IPS-NIHi11 (cell line): ENCODE data around the gene FGFBP2.

Experiments used
- DNase-seq: peaks from one replicate; pipeline ENCODE4 v3.0.0; 2012; ENCODE audit warnings: mixed read lengths, low spot score

Gene FGFBP2

GRCh38 chr4:15968551-15969300, 5.8 kb upstream of the FGFBP2 start:
- DNase-seq: no peak

GRCh38 chr4:15965325-15965724, 2.4 kb upstream of the FGFBP2 start:
- no peak for DNase-seq

DNA sequence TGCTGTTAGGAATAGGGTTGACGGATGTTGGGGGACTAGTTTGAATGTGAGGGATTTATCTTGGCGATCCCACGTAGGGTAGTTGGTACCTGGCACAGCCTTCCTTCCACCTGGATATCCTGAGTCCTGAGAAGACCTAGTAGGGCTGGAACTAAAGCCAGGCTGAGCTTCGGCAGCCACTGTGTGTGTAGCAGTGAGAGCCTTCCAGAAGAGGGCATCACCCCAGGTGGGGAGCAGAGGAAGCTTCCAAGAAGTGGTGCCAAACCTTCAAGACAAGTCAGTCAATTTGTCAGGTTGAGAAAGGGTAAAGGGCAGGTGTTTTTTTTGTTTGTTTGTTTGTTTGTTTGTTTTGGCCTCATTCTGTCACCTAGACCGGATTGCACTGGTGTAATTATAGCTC, 1.2 kb upstream of the FGFBP2 start:
- DNase-seq: peak; percentile 57

- no peak for DNase-seq
Observed at GRCh38 chr4:15963576-15963975, 601 bp upstream of the FGFBP2 start.

GRCh38 chr4:15961781-15962510, 1.0 kb downstream of the FGFBP2 start:
- no peak for DNase-seq

GRCh38 chr4:15958562-15958961, 4.4 kb downstream of the FGFBP2 start:
- no peak for DNase-seq

DNA sequence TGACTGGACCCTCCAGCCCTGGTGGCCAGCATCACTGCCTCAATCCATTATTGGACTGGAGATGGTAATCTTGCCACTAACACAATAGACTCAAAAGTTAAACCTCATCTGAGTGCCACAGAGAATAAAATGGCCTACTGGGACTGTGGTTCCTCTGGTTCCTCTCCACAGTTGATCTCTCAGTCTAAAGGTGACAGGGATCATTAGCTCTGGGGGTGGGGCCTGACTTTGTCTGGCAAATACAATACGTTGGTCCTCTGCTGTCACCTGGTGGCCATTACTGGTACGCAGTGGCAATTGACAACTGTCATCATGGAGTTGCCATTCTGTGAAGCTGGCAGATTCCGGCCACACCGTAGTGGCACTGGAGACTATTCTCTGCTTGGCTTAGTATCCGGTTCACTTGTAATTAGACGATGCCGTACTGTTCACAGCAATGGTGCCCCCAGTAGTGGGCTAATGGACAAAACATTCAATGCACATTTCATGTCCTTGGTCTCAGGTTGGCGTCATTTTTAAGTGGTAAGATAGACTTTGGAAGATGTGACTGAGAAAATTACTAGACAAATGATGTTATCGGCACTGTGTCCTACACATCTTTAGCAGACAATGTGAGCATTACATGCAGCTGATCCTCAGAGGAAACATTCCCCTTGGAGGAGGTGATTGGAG, 6.7 kb downstream of the FGFBP2 start:
- peak; percentile 82 for DNase-seq

DNA sequence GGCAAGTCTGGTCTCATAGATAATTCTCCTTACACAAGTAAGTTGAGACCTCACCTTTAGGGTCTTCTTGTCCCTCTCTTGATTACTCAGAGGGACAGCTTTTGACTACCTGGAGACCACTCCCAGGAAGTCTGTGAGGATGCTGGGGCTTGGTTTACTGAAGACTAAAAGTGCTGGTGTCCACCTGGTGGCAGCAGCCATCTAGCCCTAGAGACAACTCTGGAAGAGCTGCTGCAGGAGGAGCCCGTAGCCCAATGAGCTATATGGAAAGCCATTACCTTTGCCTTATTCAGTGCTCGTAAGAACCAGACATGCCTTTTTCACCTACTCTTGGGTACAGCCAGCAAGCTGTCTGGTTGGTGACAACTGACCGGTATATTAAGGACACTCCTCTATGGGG, 7.3 kb downstream of the FGFBP2 start:
- DNase-seq: no peak

DNA sequence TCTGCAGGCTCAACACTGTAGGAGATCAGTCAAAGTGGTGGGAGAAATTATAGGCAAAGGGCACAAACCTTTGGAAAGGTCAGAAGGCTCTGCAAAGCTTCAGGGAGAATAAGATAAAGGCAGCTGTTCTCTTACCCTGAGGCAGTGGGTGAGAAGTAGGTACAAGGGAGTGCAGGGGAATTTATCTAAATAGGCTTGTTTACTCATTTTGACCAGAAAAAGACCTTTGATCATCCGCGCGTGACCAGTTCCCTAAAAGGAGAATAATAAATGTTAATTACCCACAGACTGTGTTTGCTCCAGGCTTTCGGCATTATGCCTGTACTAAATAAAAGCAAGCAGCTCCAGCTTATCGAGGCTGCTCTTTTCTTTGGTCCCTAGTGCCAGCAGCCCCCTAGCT, 9.3 kb downstream of the FGFBP2 start:
- DNase-seq: no peak

DNA sequence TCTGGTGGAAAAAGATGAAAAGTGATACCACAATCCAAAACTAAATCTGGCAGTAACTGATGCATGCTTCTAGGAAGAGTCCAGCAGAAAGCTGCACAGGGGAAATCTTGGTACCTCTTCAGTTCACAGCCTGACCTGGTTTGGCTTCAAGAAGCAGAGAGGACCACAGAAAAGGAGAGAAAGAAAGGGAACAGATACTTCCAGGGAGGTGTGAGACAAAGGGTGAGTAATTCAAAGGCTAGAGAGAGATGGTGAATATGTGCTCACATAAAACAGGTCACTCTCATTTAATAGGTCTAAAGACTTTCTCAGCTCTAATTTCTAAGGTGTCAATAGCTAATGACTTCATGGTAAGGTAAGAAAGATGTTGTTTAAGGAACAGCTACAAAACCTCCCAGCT, 11.2 kb downstream of the FGFBP2 start:
- no peak for DNase-seq

DNA sequence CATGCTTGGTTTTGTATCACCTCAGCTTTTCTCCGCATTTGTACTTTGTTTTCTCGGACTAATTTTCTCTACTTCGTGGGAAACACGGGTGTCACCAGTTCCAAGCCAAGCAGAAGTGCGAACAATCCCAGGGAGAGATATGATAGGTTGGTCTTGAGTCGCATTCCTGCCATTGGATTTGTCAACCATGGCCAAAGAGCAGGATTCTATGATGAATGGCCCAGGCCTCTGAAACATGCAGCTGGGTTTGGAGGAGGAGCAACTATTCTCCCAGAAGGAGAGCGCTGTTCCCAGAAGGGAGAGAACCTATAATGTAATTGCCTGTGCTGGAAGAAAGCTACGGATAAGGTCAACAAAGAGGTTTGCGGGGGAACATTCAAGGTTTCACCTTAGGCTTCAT, 14.1 kb downstream of the FGFBP2 start:
- DNase-seq: no peak

GRCh38 chr4:15947684-15948083, 15.3 kb downstream of the FGFBP2 start:
- no peak for DNase-seq

GRCh38 chr4:15945516-15945915, 17.5 kb downstream of the FGFBP2 start:
- DNase-seq: no peak

DNA sequence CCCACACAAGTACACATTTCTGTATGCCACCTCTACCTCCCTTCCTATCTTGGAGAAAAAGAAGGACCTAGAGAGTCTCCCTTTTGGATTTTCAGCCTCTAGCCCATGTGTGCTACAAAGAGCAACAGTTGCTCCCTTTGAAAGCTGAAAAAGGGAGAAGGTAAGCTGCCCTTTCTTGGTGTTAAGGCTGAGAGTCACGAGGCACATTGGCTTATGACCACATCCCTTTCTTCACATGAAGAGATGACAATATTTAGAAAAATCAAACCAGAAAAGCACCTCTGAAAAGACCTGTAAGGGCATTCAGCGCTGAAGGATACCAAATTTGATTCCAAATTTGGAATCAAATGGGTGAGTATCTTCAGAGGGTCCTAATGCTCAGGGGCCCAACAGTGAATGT, 18.1 kb downstream of the FGFBP2 start:
- DNase-seq: no peak

GRCh38 chr4:15942283-15942682, 20.7 kb downstream of the FGFBP2 start:
- DNase-seq: no peak

DNA sequence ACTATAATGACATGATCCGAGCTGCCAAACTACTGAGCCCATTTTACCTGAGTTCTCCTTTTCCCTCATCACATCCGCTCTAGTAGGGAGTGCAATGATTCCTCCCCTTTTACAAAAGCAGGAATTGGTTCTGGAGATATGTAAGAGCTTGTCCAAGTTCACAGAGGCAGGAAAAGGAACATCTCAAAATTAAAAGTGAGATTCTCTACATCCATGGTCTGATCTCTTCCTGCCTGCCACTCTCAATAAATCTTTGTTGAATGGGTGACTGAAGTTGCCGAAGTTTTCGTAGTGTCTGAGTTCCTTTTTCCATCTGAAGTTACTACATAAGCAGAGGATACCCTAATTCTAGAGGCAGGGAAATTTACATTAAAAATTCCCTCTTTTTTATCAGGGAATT, 24.3 kb downstream of the FGFBP2 start, which contains the start of gene FGFBP1:
FGFBP1 (minus strand) TSS at position 101 of the 400 bp plus-strand sequence. CDS start 2,108 bp downstream, outside the sequence.
- no peak for DNase-seq

DNA sequence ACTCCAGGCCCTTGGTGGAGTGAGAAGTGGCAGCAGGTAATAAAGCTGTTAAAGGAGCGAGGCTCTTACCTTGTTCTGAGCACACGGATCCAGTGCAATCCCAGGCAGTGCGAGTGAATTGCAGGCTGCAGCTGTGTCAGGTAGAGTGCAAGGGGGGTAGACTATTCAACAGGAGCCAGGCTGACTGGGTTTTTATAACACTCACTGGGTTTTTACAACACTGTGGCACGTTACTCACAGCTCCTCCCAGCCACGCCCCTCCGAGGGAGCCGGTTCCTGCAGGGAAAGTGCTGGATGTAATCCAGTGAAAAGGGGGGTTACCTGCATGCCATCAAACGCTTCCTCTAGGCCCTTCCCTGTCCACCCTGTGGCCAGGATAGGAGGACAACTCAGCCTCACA, 24.8 kb downstream of the FGFBP2 start:
- peak; percentile 62 for DNase-seq

DNA sequence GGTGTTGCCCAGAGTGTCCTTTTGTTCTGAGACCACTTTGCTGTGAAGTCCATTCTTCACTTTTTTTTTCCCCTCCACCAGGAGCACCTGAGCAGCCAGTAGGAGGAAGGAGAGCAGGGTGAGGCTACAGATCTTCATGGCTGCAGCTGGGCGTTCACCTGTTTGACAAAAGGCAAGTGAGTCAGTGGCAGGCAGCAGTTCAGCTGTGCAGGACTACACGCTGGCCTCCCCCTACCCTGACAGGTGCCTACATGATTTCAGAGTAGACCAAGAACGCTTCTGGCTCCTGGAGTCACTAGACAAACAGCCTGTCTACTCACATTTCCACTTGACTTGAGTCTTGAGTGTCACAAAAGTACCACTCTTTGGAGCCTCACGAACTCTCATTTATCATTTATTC, 26.5 kb downstream of the FGFBP2 start:
- DNase-seq: no peak

DNA sequence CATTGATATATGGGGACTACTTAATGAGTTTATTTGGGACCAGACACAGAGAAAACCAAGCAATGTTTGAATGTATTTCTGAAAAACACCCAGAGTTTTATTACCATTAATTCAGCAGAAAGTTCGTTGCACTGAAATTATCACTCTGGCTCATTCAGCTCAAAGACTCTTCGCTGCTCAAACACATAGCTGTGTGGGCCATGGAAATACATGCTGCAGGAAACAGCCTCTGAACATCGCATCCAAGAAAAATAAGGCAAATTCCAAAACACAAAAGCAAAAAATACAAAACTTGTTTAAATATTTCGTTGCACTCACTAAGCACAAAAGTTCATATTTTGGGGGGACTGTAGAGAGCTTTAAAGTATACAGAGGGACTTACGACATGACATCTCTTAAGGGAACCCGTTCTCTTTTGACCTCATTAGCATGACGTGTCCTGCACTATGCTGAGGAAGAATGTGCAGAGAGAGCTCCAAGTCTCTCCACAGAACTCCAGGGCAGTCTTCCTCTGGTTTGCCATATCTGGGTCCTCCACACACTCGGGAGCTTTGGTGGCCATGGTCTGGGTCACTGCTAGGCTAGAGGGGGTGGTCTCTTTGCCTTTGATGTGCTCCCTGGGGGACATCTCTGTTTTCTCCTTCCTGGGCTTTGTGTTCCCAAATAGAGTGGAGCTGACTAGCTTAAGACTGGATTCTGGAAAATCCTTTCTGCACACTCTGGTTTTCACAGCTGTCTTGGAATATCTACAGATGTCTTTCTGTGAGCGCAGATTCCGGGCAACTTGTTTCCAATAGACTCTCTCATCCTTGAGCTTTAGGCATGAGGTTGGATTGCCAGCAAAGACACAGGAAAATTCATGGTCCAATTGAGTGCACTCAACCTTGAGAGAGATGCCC, 27.2 kb downstream of the FGFBP2 start:
- no peak for DNase-seq

DNA sequence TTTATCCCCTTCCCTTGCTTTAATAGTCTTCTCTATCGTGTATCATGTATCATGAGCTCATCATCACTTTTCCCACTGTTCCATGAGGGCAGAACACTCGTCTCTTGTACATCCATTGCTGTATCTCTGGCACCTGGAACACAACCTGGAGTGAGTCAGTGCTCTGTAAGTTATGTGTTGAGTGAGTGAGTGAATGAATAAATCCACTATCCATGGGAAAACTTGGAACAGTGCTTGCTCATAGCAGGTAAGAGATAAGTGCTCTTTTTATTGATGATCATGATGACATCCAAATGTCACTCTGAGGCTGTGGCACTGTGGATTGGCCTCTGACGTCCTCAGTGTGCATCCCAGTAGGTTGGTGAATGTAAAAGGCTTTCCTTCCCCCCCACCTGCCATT, 28.7 kb downstream of the FGFBP2 start:
- DNase-seq: no peak

GRCh38 chr4:15931451-15932210, 31.3 kb downstream of the FGFBP2 start:
- DNase-seq: no peak
